Stimulated activated CD8-positive, alpha-beta memory T cell treated with anti-CD3 and anti-CD28 coated beads, Interleukin-12 subunit alpha, Interleukin-12 subunit beta, amount 100 ng/mL, for 1 hour (primary cell): ENCODE data around the gene VSIG8.
A peak's percentile ranks its signal among the peaks of the same experiment; 100 is the strongest.

ENCODE experiments used
- DNase-seq: peaks from one replicate; pipeline ENCODE4 v3.0.0-alpha.2; 2020; ENCODE audit warnings: low read depth

The VSIG8 gene

DNA sequence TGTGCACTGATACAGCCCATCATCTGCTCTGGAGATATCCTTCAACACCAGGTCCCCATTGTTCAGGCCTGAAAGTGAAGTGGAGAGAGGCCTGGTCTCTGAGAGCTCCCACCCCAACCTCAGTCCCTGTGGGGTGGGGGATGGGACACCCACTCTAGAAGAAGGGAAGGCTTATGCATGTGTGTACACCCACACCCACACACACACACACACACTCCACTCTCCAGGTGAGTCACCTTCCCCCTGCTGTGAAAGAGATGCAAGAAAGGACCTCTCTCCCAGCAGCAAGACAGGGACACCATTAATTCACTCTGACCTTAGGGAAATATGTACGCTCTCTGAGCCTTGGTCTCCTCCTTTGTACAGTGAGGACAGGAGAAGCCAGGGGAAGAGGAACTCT is 5.9 kb downstream of the VSIG8 start:
- DNase-seq = no peak

GRCh38 chr1:159855709-159856108 is 6.7 kb downstream of the VSIG8 start:
- DNase-seq = no peak

GRCh38 chr1:159854693-159855192 is 7.7 kb downstream of the VSIG8 start:
- DNase-seq = peak; percentile 50

- DNase-seq = no peak
Measured at GRCh38 chr1:159854116-159854692, 8.3 kb downstream of the VSIG8 start.

- DNase-seq = no peak
Measured at GRCh38 chr1:159853417-159854115, 8.9 kb downstream of the VSIG8 start.

- no peak for DNase-seq
Measured at GRCh38 chr1:159851407-159851806, 11.1 kb downstream of the VSIG8 start.

DNA sequence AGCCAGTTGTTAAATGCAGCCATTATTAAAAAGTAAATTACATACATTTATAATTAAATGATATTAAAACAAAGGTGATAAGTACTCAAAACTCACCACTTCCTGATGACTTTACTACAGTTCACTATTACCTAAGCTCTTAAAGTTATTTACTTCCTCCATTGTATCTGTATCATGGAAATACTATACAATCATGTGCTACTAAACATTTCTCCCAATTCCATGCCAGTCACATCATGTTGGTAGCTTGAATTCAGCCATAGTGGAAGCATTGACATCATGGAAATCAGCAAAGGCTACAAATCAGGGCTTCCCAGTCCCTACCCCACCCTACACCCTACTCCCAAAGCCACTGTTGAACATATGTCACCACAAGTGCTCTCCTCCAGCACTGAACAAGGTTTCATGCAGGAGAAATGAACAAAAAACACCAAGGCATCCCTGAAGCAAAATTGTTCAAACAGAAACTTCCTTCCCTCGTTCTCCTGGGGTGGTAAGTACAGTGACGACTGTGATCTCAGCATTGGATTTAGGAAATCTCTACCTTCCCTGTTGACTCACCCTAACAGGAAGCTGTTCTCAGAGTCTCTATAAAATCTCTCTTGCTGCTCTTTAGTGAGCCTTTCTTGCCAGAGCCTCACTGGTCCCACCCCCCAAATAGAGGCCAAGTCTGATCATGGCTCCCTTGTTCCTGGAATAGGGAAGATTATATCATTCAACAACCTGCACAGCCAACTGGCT is 12.7 kb downstream of the VSIG8 start:
- DNase-seq = no peak

- DNase-seq = no peak
Measured at GRCh38 chr1:159848326-159848725, 14.1 kb downstream of the VSIG8 start.

DNA sequence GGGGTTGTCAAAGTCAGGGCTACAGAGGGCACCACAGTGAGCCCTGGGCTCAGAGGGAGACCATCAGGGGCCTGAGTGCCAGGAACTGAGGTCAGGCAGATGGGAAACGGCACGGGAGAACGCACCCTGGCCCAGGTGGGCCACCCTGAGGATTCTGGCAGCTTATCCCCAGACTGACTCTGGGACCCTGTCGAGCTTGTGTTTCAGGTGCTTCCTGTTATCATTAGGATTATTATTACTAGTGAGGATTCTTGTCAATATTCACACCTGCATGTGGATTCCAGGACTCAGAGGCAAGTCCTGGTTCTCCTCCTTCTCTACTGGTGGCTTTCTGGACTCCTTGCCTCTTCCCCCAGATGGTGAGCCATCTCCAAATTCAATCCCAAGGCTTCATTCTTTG is 15.2 kb downstream of the VSIG8 start:
- DNase-seq = no peak

GRCh38 chr1:159845751-159846629 is 16.5 kb downstream of the VSIG8 start:
- no peak for DNase-seq

DNA sequence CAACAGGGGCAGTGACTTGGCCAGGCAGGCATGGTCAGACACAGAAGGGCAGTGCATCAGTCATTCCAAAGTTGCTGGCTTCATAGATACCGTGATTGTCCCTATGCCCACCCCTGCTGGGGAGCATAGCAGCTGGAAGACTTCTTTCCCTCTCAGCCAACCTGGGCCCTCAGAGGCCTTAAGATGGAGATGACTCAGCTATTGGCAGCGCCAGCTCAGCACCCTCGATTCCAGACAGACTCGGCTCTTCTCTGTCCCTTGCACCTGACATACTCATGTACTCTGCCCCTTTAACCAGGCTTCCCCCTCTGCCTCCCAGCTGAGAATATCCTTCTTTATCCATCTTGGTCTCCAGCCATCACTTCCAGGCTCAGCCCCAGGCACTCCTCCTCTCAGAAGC is 19.0 kb downstream of the VSIG8 start:
- DNase-seq = no peak

GRCh38 chr1:159841749-159842148 is 20.7 kb downstream of the VSIG8 start:
- no peak for DNase-seq

- DNase-seq = no peak
Measured at GRCh38 chr1:159839116-159839849, 23.2 kb downstream of the VSIG8 start.

DNA sequence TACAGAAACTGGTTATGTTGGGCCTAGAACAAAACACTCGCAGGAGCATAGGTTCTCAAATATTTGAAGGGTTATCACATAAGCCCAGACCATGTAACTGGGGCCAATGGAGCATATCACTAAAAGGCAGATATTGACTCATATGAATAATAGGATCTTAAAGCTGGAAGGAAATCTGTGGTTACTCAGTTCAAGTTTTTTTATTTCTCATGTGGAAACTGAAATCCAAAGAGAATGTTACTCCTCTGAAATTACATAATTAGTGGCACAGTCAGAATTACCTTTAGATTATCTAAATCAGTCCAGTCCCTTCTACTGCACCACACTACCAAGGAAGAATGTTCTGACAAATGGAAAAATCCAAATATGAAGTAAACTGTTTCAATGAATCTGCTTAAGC is 23.7 kb downstream of the VSIG8 start:
- DNase-seq = no peak

DNA sequence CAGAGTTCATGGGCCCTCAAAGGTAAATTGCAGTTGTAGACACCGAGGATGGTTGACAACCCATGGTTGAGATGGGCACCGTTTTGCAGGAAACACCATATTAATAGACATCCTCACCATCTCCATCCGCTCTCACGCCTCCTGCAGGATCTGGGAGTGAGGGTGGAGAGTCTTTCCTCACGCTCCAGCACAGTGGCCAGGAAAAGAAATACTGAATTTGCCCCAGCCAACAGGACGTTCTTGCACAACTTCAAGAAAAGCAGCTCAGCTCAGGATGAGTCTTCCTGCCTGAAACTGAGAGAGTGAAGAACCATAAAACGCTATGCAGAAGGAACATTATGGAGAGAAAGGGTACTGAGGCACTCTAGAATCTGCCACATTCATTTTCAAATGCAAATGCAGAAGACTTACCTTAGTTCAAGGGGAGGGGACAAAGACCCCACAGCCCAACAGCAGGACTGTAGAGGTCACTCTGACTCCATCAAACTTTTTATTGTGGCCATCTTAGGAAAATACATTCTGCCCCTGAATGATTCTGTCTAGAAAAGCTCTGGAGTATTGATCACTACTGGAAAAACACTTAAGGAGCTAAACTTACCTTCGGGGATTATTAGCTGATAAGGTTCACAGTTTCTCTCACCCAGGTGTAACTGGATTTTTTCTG is 26.5 kb downstream of the VSIG8 start:
- DNase-seq = no peak

DNA sequence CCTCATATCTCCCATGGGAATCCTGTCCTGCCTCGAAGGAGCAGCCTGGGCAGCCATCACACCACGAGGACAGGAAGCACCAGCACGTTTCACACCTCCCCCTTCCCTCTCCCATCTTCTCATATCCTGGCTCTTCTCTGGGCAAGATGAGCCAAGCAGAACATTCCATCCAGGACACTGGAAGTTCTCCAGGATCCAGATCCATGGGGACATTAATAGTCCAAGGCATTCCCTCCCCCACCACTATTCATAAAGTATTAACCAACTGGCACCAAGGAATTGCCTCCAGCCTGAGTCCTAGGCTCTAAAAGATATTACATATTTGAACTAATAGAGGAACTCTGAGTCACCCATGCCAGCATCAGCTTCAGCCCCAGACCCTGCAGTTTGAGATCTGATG is 27.1 kb downstream of the VSIG8 start:
- DNase-seq = no peak

GRCh38 chr1:159832309-159832708 is 30.1 kb downstream of the VSIG8 start:
- DNase-seq = no peak

- DNase-seq = no peak
Measured at GRCh38 chr1:159831412-159832141, 30.9 kb downstream of the VSIG8 start.

DNA sequence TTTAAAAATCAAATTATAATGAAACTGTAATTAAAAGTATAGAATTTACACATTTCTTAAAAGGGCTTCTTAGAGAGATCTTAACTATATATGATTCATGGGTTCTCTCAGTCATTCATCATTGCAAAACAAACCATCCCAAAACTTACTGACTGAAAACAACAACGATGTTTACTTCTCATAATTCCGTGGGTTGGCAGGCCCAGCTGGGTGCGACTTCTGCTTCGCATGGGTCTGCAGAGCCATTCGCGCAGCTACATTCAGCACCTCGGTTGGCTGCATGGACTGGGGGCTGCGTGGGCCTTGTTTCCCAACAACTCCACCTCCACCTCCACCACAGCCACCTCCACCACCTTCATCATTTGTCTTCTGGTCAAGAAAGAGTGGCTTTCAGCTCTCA is 31.7 kb downstream of the VSIG8 start:
- DNase-seq = no peak

DNA sequence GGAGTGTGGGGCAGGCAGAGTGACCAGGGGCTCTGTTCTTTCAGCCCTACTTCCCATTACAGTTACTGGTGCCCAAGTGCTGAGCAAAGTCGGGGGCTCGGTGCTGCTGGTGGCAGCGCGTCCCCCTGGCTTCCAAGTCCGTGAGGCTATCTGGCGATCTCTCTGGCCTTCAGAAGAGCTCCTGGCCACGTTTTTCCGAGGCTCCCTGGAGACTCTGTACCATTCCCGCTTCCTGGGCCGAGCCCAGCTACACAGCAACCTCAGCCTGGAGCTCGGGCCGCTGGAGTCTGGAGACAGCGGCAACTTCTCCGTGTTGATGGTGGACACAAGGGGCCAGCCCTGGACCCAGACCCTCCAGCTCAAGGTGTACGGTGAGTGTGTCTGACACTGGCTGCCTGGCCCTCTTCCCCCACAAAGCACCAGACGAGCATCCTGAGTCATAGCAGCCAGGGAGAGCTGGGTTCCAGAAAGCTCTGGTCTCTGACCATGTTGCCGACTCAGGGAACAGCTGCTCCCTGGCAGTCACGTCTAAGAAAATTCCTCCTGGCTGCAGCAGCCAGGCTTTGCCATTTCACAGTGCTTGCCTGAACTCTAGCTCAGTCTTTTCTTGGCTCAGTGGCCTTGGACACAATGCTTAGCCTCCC is 32.5 kb downstream of the VSIG8 start:
- DNase-seq = no peak
